ENCODE data around the gene BBIP1.
"Not testable (repeated sequence)": the region's sequence is repeated elsewhere in the genome, so short reads cannot be mapped to it uniquely, and the experiment has no call there.

The BBIP1 gene

DNA sequence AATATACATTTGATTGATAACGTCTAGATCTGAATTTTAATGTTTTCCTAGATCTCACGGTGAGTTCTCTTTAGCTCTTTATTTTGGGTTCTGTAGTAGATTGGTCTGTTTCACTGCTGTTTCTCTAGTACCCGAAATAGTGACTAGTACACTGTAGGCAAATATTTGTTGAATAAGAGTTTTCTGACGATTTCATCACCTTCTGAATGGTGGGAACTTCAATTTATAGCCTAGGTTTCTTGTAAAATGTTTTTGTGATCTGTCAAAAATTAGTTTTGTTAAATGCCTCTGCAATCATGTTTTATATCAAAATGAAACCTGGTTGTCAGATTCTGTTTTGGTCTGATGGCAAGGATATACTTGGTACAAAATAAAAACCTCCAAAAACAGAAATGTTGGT lies 37.1 kb downstream of the BBIP1 start:
- DNase-seq: no peak

DNA sequence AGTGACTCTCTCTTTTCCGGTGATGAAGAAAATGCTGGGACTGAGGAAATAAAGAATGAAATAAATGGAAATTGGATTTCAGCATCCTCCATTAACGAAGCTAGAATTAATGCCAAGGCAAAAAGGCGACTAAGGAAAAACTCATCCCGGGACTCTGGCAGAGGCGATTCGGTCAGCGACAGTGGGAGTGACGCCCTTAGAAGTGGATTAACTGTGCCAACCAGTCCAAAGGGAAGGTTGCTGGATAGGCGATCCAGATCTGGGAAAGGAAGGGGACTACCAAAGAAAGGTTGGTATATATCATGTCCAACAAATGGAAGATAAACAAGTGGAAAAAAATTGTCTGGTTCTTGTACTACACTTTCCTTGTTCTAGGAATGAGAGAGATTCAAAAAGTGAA lies 37.7 kb downstream of the BBIP1 start:
- DNase-seq: no peak

DNA sequence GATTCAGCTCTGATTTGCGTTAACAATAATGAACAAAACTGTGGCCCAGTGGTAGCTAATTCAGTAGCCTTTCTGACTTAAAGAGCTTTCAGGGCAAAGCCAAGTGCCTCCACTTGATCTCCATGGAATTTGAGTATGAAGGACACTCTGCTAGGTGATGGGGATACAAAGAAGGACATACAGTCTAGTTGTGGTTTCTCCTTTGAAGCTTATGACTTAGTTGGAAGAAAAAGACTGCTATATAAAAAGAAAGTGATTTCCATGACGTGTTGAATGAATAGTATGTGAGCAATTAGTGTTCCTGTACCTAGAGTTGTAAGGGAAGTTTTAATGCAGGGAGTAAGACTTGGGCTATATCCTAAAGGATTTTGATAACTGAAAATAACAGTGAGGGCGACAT lies 39.0 kb downstream of the BBIP1 start:
- DNase-seq: no peak

DNA sequence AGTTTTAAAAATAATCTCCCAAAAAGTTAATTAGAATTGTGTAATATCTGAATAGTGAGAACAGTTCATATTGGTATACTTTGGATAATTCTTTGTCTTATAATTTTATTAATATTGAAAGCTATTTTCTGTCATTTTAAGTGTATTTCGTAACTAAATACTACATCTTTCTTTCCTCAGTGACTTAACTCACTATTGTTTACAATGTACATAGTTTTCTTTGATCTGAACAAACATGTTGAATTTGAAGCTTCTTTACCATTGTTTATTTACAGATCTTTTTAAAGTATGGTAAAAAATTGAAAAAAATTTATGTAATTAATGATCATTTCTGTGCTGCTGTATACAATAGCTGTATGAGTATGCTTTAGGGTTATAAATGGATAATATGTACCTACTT lies 42.2 kb downstream of the BBIP1 start:
- DNase-seq: no peak

DNA sequence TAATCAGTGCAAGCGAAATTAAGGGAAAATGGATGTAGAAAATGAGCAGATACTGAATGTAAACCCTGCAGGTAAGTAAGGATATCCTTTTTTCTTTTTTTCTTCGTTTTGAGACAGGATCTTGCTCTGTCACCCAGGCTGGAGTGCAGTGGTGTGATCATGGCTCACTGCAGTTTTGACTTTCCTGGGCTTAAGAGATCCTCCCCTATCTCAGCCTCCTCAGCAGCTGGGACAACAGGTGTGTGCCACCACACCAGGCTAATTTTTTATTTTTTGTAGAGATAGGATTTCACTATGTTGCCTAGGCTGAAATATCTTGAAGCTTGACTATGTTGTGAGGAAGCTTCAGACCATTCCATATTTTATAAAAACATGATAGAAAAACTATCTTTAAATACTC lies 43.0 kb downstream of the BBIP1 start:
- DNase-seq: no peak

DNA sequence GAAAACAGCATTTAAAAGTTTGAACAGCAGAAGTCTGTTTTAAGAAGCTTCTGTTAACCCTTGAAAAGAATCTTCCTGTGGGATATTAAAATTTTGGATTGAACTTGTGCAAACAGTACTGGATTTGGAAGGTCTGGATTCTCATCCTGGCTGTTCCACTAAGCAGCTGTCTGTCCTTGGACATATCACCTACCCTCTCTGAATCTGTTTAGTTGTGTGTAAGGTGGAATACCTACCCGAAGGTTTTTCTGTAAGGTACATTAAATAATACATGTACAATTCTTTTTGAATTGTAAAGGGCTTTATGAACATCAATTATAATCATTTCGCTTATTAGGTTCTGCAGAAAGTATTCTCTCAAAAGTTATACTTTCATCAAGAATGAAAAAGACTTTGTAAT lies 45.0 kb downstream of the BBIP1 start:
- DNase-seq: no peak

DNA sequence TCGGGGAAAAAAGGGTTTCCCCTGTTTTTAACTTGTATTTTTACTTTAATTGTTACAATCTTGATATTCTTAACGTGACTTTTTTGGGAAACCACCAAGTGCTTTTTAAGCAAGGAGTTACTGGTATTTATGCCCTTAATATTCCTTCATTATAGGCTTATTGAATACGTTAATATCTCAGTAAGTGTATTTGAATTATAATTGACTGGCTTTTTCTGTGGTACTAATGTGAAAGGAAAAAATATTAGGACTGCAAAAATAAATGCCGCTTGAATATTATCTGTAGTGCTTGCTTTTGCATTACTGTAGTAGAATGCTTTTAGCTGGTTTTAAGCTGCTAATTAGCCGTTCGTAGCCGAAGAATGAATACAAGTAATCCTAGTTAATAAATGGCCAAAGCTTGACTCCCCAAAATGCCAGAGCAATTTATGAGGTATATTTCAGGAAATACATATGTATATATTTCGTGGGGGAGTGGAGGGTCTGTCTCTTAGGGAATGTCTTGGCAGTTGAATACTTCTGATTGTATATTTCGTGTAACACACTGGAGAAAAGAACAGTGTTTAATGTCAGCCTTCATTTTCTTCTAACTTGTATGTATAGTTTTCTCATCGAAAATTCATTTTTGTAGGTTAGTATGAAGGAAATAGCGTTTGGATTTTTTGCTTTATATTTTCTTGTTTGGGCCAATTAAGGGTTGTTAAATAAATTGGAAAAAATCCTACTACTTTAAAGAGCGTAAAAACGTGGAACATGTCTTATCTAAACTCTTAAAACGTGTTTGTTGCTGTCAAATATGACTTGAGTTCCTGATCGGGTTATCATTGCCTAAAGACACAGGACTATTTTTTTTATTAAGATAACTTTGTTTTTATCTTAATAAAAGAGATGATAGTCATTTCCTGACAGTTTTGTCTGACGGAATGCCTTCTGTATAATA lies 45.7 kb downstream of the BBIP1 start:
- no peak for DNase-seq

DNA sequence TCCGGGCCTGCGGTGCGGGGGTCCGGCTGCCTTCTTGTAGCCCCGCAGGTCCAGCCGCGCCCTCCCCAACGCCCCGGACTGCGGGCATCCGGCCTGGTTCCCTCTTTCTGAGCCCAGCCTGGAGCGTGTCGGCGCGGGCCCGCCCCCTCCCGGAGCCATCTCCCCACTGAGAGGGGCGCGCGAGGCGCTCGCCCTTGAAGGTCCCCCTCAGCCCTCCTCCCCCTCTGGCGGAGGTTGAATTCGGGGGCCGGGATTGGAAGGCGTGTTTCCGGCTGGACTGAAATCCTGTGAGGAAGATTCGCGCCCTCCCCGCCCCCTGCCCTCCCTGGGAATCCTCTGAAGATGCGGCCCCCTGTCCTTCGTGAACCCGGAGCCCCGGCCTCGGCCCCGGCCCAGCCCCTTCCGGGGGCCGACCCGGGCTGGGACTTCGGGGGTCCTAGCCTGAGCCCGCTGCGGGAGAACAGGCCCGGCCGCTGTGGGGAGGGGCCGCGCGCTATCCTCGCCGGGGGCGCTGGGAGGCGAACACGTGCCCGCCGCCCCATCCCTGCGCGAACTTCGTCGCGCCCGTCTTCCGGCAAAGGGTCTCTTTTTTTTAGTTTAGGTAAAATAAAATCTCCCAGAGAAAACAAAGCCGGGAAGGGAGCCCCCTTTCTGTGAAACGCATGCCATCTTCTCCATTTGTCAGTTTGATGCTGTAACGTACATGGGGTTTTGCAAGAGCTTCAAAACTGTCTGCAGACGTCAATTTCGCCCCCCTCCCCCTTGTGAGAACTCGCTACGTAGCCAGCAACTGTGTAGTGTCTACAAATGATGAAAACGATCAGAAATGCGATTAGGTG lies 46.6 kb downstream of the BBIP1 start:
- DNase-seq: peak; percentile 49 to 92 (median 83)

DNA sequence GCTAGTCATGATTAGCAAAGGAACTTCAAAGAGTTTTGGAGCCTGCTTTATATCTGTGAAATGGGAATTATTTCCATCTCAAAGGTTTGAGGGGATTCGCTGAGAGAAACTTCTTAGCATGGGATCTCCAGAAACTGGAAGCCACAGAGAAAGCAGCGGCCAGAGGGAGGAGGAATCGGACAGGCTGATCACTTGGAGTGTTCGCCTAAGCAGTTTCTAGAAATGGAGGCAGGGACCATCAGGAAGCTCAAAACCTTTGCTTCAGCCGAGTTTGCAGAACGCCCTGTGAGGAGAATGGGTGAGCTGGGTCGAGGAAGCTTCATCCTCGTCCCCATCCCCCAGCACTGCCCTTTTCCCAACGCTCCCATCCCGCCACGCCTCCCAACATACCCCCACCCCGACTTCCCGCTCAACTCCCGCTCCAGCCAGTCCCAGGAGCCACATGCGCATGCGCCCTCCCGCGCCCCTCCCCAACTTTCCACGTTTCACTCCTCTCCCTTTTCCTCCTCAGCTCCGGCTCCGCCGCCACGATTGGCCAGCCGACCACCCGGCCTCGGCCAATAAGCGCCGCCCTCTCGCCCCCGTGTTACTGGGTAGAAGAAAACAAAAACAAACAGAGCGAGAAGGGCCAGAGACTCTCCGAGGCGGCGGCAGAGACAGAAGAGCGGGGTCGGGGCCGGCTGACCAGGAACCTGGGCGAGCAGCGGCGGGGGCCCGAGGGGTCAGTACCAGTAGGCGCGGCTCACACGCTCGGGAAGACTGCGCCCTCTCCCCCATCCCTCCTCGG lies 47.5 kb downstream of the BBIP1 start, which contains the start of gene PDCD4:
TSS of gene PDCD4 (plus strand) at position 631 of the 787 bp plus-strand sequence. CDS start 4,100 bp downstream, outside the sequence.
- peak; percentile 93 to 96 (median 94) for DNase-seq

DNA sequence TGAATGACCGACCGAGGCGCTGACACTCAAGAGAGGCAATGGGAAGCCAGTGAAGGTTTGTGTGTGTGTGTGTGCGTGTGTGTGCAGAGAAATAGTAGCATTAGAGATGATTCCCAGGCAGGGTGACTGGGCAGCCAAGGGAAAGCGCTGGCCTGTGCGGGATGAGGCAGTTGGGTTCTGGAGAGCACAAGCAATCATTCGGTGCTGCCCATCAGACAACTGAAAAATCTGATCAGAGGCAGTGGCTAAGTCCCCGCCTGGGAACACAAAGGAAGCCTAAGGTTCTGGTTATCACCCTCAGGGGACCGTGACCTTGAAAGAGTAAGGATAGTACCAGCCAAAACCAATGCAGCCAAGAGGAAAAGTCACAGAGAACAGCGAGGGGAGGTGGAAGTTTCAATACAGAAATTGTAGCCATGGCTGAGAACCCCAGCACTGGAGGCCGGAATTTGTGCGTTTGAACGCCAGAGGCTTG lies 48.1 kb downstream of the BBIP1 start:
- no peak for DNase-seq

DNA sequence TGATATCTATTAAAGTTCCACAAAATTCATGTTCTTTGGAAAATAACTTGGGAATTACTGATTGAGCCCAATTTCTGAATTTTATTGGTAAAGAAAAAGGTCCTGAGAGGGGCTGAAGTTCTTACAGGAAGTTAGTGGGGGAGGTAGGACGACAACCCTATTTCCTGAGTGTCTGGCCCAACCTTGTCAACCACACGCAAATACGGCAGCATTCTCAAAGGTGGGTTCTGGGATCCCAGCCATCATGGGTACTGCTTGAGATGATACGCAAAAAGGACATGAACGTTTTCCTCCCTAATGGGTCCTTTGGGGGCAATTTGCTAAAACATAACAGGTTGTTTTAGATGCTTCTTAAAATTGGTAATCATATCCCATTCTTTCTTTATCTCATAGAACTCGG lies 50.0 kb downstream of the BBIP1 start:
- DNase-seq: peak in 3 of 5 experiments; percentile 49 to 81 (median 77)

DNA sequence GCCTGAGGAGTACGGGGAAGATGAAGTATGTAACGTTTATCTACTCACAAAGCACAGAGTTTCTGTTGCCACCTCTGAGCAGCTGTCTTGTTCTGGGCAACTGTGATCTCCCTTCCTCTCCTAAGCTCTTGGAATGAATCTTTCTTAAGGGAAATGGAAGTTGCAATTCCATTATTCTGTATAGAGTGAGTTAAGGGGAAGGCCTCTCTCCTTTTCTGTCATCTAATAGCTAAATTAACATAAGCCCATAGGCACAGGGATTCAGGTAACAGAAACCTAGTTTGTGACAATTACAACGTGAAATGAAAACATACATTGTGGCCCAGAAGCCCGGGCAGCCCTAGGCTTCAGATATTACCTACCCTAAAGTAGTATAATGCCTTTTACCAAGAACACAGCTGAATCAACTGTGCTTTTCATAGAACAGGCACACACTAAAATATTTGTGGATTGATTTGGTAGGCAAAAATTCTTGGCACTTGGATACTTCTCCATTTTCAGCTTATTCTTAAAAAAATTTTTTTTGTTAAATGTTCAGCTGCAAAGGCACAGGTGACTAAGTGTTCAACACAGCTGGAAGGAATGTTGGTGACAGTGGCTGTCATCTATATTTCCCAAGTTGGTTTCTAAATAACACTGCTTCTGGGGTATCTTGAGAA lies 51.0 kb downstream of the BBIP1 start:
- DNase-seq: no peak

DNA sequence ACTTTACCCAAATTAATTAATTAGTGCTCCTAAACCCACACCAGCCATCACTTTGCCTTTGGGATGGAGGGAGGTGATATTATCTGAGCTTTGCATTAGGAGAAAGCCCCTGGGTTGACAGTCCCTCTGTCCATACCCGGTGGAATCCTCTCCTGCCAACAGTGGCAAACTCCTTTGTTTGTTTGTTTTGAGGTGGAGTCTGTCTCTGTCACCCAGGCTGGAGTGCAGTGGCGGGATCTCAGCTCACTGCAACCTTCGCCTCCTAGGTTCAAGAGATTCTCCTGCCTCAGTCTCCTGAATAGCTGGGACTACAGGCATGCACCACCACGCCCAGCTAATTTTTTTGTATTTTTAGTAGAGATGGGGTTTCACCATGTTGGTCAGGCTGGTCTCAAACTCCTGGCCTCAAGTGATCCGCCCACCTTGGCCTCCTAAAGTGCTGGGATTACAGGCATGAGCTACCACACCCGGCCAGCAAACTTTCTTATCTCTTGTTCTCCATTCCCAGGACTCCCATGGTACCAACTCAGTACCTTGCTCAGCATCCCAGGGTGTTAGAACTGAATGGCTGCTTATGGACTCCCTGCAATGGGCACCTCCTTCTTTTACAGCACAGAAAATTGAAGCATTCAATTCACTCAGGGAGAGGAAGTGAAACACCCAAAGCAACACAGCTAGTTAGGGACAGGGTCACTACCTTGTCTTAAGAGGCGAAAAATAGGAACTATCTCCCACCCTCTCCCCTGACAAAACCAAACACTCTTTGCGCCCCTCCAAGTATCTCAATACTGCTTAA lies 51.8 kb downstream of the BBIP1 start:
- DNase-seq: not testable (repeated sequence)

DNA sequence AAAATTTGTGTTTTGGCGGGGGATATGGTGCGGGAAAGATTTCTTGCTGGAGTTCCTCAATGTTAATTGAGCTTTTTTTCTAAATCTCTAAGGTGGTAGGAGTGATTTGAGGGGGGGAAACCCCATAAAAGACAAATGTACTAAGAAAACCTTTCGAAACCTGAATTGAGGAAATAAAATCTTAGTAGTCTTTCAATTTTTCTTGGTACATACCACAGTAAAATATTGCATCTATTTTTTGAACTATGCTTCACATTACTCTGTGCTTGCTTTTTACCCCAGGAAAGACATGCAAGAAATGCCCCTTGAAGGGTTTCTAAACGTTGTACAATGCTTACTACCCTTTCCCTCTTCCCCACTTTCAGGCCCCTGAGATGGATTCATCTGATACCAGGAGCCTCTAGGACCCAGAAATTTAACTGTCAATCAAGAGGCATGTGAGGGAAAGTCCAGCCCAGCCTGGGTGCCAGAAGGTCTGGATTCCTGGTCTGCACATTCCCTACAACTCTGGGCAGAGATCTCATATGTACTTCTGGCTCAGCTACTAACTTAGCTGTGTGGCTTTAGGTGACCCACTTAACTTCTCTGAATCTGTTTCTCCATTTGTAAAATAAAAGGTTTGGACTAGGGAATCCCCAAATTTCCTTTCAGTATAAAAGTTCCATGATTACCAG lies 53.0 kb downstream of the BBIP1 start:
- DNase-seq: no peak

DNA sequence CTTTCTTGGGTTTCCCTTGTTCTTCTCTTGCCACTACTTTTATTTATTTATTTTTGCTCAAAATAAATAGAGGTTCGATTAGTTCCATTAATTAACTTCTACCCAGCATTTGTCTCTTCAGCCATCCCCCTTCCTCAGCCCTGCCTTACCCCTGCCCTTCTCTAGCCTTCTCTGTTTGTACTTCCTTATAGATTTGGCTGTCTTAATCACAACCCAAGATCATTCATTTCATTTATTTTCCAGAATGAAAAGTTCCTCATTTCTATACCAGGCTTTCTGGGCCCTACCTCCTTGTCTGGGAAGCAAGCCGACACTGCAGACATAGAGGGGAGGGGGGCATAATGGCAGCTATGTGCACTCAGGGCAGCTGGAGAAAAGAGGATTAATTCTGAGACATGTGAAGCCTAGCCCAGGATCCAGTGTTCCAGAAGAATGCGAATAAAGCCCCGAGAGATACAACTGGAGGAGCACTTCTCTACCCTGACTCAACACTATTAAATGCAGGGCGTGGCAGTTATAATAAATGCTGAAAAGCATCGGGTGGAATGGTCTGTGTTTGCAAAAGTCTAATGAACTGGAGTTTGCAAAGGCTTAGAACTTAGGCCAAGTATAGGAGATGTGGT lies 53.7 kb downstream of the BBIP1 start:
- no peak for DNase-seq

DNA sequence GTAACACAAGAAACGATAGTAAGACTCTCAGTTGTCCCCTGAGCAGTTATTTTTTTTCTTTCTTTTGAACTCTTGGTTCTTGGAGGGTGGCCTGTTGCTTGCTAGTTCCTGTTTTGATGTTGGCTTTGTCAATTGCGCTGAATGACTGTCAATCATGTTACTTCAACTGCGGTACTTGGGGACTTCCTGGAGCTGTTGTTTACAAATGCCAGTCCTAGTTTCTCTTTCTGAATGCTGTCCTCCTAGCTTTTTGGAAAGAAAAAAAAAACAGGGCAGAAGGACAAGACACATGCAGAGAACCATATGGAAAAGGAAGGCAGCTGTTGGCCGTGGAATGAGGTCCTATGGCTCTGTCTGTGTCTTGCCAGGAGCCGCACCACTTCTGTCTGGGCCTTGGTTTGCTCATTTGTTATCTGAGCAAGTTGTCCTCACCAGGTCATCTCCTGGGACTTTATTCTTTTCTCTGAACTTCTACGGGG lies 54.3 kb downstream of the BBIP1 start:
- DNase-seq: peak in 3 of 5 experiments; percentile 32 to 97 (median 86)

DNA sequence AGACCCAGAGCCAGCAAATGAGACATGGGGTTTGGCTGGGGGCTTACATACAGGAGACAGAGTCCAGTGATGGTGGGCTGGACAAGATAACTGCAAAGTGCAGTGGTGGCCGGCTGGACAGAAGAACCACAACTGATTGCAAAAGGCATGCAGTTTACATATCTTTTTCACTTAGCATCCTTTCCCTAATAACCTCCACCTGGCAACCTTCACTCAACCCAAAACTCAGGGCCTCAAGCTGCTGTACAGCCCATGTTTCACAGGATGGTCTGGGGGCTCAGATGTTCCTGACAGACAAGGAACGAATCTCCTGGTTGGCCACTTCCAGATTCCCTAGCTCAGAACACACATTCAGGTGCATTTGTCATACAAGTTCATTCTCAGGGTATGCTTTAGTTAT lies 55.0 kb downstream of the BBIP1 start:
- DNase-seq: no peak

DNA sequence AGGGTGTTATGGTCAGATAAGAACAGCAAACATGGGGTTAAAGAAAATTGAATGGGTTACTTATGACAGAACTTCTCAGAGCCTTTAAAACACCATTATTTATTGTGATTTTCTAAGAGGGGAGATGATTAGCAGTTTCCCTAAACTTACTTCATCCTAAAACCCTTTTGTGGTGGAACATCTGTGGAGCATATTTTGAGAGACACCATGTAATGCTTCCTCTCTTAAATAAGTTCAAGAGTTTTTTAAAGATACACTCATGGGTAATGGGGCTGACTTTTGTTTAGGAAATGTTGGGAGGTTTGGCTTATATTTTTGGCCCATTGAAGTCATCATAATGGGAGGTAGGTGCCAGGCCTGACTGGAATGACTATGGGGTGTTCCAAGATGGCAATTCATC lies 55.6 kb downstream of the BBIP1 start:
- DNase-seq: no peak

DNA sequence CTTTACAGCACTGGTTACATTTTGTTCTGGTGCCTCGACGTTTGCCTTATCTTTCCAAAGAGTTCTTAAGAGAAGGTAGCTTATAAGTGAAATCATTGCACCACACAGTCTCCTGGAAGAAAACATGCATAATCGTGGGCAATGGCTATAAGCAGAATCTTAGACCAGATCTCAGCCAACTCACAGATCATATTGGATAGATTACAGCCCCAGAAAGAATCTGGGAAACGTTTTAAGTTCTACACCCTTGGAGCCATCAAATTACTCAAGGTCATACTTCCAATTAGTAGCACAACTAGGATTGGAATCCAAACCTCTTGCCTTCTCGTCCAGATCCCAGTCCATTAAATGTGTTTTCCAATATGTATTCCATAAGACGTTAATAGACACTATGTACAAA lies 56.0 kb downstream of the BBIP1 start:
- DNase-seq: no peak
